H9 (cell line): ENCODE data around the gene CCNY. TPM values are rescaled to one million over a fixed set of nuclear protein-coding genes. Genes with fewer than 3 reads are reported as not detected.

Experiments
- DNase-seq: peaks from one replicate; pipeline ENCODE4 v3.0.0-alpha.2; 2017
- H2AFZ ChIP-seq: one replicate; pipeline ENCODE4 v1.6.1; 2013; ENCODE audit warnings: mild to moderate bottlenecking, low read length, control low read depth, moderate library complexity
- H2AK5ac ChIP-seq: 2 replicates; pipeline ENCODE4 v1.6.1; 2013; ENCODE audit warnings: low read length, control low read depth, mixed read lengths; ENCODE audit not compliant: insufficient read length
- H2BK120ac ChIP-seq: one replicate; pipeline ENCODE4 v1.6.1; 2013; ENCODE audit warnings: low read depth, mild to moderate bottlenecking, low read length, control low read depth, inconsistent platforms; ENCODE audit not compliant: poor library complexity, severe bottlenecking
- H2BK12ac ChIP-seq: 2 replicates; pipeline ENCODE4 v1.6.1; 2013; ENCODE audit warnings: low read length, control low read depth, mixed read lengths, low read depth; ENCODE audit not compliant: insufficient read length
- H2BK15ac ChIP-seq: 2 replicates; pipeline ENCODE4 v1.6.1; 2013; ENCODE audit warnings: low read depth, low read length, control low read depth
- H2BK20ac ChIP-seq: one replicate; pipeline ENCODE4 v1.6.1; 2013; ENCODE audit warnings: low read depth, mild to moderate bottlenecking, low read length, control low read depth, inconsistent platforms; ENCODE audit not compliant: poor library complexity, severe bottlenecking
- H2BK5ac ChIP-seq: 2 replicates; pipeline ENCODE4 v1.6.1; 2013; ENCODE audit warnings: low read length, control low read depth, mixed read lengths; ENCODE audit not compliant: insufficient read length
- H3K14ac ChIP-seq: 2 replicates; pipeline ENCODE4 v1.6.1; 2013; ENCODE audit warnings: low read length, control low read depth; ENCODE audit not compliant: insufficient read depth
- H3K18ac ChIP-seq: 2 replicates; pipeline ENCODE4 v1.6.1; 2013; ENCODE audit warnings: low read depth, mild to moderate bottlenecking, mixed read lengths, low read length, control low read depth; ENCODE audit not compliant: insufficient read length
- H3K23ac ChIP-seq: 2 replicates; pipeline ENCODE4 v1.6.1; 2013; ENCODE audit warnings: low read length, control low read depth, mixed read lengths, low read depth; ENCODE audit not compliant: insufficient read length
- H3K23me2 ChIP-seq: 2 replicates; pipeline ENCODE4 v1.6.1; 2013; ENCODE audit warnings: low read depth, mild to moderate bottlenecking, mixed read lengths, low read length, control low read depth; ENCODE audit not compliant: insufficient read length, poor library complexity, severe bottlenecking
- H3K27ac ChIP-seq: 2 replicates; pipeline ENCODE4 v1.5.1; 2013; ENCODE audit warnings: low read length, control low read depth, mixed read lengths, low read depth; ENCODE audit not compliant: insufficient read length
- H3K27me3 ChIP-seq: 2 replicates; pipeline ENCODE4 v1.6.1; 2013; ENCODE audit warnings: low read length, control low read depth, inconsistent platforms; ENCODE audit not compliant: insufficient read depth
- H3K4ac ChIP-seq: 2 replicates; pipeline ENCODE4 v1.6.1; 2013; ENCODE audit warnings: low read depth, mild to moderate bottlenecking, control low read depth, inconsistent platforms, low read length, moderate library complexity
- H3K4me1 ChIP-seq: 2 replicates; pipeline ENCODE4 v1.6.1; 2013; ENCODE audit warnings: low read length, control low read depth, inconsistent platforms; ENCODE audit not compliant: insufficient read depth
- H3K4me2 ChIP-seq: 2 replicates; pipeline ENCODE4 v1.6.1; 2013; ENCODE audit warnings: low read length, control low read depth, mixed read lengths; ENCODE audit not compliant: insufficient read length, insufficient read depth
- H3K56ac ChIP-seq: 2 replicates; pipeline ENCODE4 v1.6.1; 2013; ENCODE audit warnings: low read depth, mild to moderate bottlenecking, mixed read lengths, low read length, control low read depth; ENCODE audit not compliant: insufficient read length
- H3K79me1 ChIP-seq: 2 replicates; pipeline ENCODE4 v1.6.1; 2013; ENCODE audit warnings: low read depth, mild to moderate bottlenecking, moderate library complexity, low read length, control low read depth, inconsistent platforms; ENCODE audit not compliant: insufficient read depth, poor library complexity, severe bottlenecking
- H3K79me2 ChIP-seq: 2 replicates; pipeline ENCODE4 v1.6.1; 2013; ENCODE audit warnings: low read length, control low read depth, inconsistent platforms; ENCODE audit not compliant: insufficient read depth
- H3K9ac ChIP-seq: 2 replicates; pipeline ENCODE4 v1.6.1; 2013; ENCODE audit warnings: low read length, control low read depth, mixed read lengths; ENCODE audit not compliant: insufficient read length; ENCODE audit errors: extremely low read depth
- H3K9me3 ChIP-seq: one replicate; pipeline ENCODE4 v1.6.1; 2013; ENCODE audit warnings: low read depth, low read length, inconsistent platforms; ENCODE audit not compliant: control insufficient read depth
- H3T11ph ChIP-seq: one replicate; pipeline ENCODE4 v1.6.1; 2013; ENCODE audit warnings: mild to moderate bottlenecking, low read length, control low read depth, inconsistent platforms
- H4K20me1 ChIP-seq: one replicate; pipeline ENCODE4 v1.6.1; 2013; ENCODE audit not compliant: control insufficient read depth, insufficient read length, insufficient read depth
- H4K5ac ChIP-seq: 2 replicates; pipeline ENCODE4 v1.6.1; 2013; ENCODE audit warnings: low read depth, mild to moderate bottlenecking, mixed read lengths, low read length, control low read depth; ENCODE audit not compliant: insufficient read length
- H4K8ac ChIP-seq: replicated peaks from 2 replicates; pipeline ENCODE4 v1.6.1; 2013; ENCODE audit warnings: low read length, control low read depth, mixed read lengths, low read depth; ENCODE audit not compliant: insufficient read length
- H4K91ac ChIP-seq: 2 replicates; pipeline ENCODE4 v1.6.1; 2013; ENCODE audit warnings: low read depth, mild to moderate bottlenecking, moderate library complexity, mixed read lengths, low read length, control low read depth; ENCODE audit not compliant: insufficient read length
- H3K27ac Mint-ChIP-seq, 3 experiments: 2 replicates in 2 of 3; 3 replicates in 1 of 3; pipeline ENCODE4 v1.8.0; 2020 to 2021; ENCODE audit warnings: mixed read lengths in 3 of 3, mild to moderate bottlenecking in 1 of 3, moderate library complexity in 1 of 3
- H3K27me3 Mint-ChIP-seq: 2 replicates; pipeline ENCODE4 v1.8.0; 2021; ENCODE audit warnings: low read depth, mild to moderate bottlenecking, moderate library complexity, mixed read lengths
- H3K36me3 Mint-ChIP-seq, 3 experiments: 2 replicates in 2 of 3; 3 replicates in 1 of 3; pipeline ENCODE4 v1.8.0; 2020 to 2021; ENCODE audit warnings: low read depth in 3 of 3, mixed read lengths in 3 of 3; ENCODE audit not compliant: insufficient read depth in 1 of 3
- H3K4me1 Mint-ChIP-seq, 2 experiments: 2 replicates each; pipeline ENCODE4 v1.8.0; 2020; ENCODE audit warnings: mixed read lengths in 2 of 2
- H3K4me3 Mint-ChIP-seq, 2 experiments: 2 replicates in 1 of 2; 3 replicates in 1 of 2; pipeline ENCODE4 v1.8.0; 2020 to 2021; ENCODE audit warnings: mild to moderate bottlenecking in 2 of 2, mixed read lengths in 2 of 2, moderate library complexity in 1 of 2
- H3K9me3 Mint-ChIP-seq, 2 experiments: 2 replicates in 1 of 2; 3 replicates in 1 of 2; pipeline ENCODE4 v1.8.0; 2020; ENCODE audit warnings: mild to moderate bottlenecking in 2 of 2, mixed read lengths in 2 of 2, moderate library complexity in 1 of 2
- CTCF ChIP-seq: fragments of 200-600 bp; sonication (generic); conservative IDR thresholded peaks from 3 replicates; pipeline ENCODE4 v1.8.0; 2021; ENCODE audit warnings: antibody characterized with exemption, mild to moderate bottlenecking
- total RNA-seq: library from RNA; stranded (reverse); gene quantifications from 2 replicates; pipeline ENCODE4 v1.2.1, GENCODE V29; 2021

The CCNY gene
- total RNA-seq, 1 experiment from 2014 or later, result 62.1 TPM

GRCh38 chr10:35426657-35427056, 90.3 kb downstream of the CCNY start:
- H4K5ac ChIP-seq, result no peak overlapping the region
- H3K9me3 ChIP-seq, result no peaks in the 10 kb centered on the region
- H2AFZ ChIP-seq, result no peak overlapping the region
- H2BK15ac ChIP-seq, result no peak overlapping the region
- H2BK120ac ChIP-seq, result no peak overlapping the region
- no peak overlapping the region for H2BK20ac ChIP-seq
- H3K36me3 Mint-ChIP-seq, result no peaks in the 10 kb centered on the region
- H3K4me1 ChIP-seq, result peaks cover 5% of the 10 kb centered on the region
- TF ChIP-seq CTCF, result no peak
- H3K4ac ChIP-seq, result no peak overlapping the region
- H3K4me1 Mint-ChIP-seq, result peaks cover 41% of the 10 kb centered on the region in 2 experiments
- H3K23ac ChIP-seq, result no peak overlapping the region
- no peak overlapping the region for H3T11ph ChIP-seq
- no peak overlapping the region for H4K8ac ChIP-seq
- peaks cover 2% of the 10 kb centered on the region; the same call in 1 of the 2 replicates for H3K79me2 ChIP-seq
- H3K79me1 ChIP-seq, result no peaks in the 10 kb centered on the region
- H2AK5ac ChIP-seq, result no peak overlapping the region
- no peaks in the 10 kb centered on the region; a peak in 1 of 5 replicates for H3K9me3 Mint-ChIP-seq
- H4K20me1 ChIP-seq, result peaks cover 2% of the 10 kb centered on the region
- no peaks in the 10 kb centered on the region for H3K23me2 ChIP-seq
- H2BK5ac ChIP-seq, result no peak overlapping the region
- no peaks in the 10 kb centered on the region for H3K27me3 Mint-ChIP-seq
- no peak overlapping the region for H3K14ac ChIP-seq
- no peak overlapping the region for H3K27ac ChIP-seq
- no peak overlapping the region for H4K91ac ChIP-seq
- no peak overlapping the region for H3K9ac ChIP-seq
- no peak overlapping the region for H3K4me3 Mint-ChIP-seq
- H3K27me3 ChIP-seq, result no peaks in the 10 kb centered on the region
- H3K18ac ChIP-seq, result no peak overlapping the region
- H3K56ac ChIP-seq, result no peak overlapping the region
- H3K4me2 ChIP-seq, result no peak overlapping the region
- no peak for DNase-seq
- H3K27ac Mint-ChIP-seq, result peak overlapping the region in 1 of 3 experiments; percentile 34; a peak in 2 of 7 replicates
- no peak overlapping the region for H2BK12ac ChIP-seq
